Spleen (tissue), 7 donors: Measurements from ENCODE around the gene SLC20A1.

Experiments used
- POLR2A ChIP-seq, 3 donors: fragments of 450-650 bp; IDR thresholded peaks; one replicate each; pipeline ENCODE4 v1.5.1; 2017; ENCODE audit warnings: antibody characterized with exemption in 3 of 3, mild to moderate bottlenecking in 1 of 3
- POLR2AphosphoS5 ChIP-seq, 3 donors: sonication (generic); formaldehyde crosslinking; IDR thresholded peaks; one replicate each; pipeline ENCODE4 v1.5.1; 2017; ENCODE audit warnings: antibody characterized with exemption in 3 of 3
- TF ChIP-seq, protein P1 (sequence below), 11 experiments: fragments of 200-600 bp in 7 of 11; fragments of 450-650 bp in 4 of 11; sonication (generic) in 4 of 11; IDR thresholded peaks in 8 of 11; conservative IDR thresholded peaks in 3 of 11; 1 replicate in 7 of 11; 2 replicates in 4 of 11; pipeline versions ENCODE4 v1.4.0 to v1.8.0; 2016 to 2021; ENCODE audit warnings: antibody characterized with exemption in 11 of 11, inconsistent platforms in 4 of 11, mild to moderate bottlenecking in 1 of 11
- donor health status: DM: no; HTN: no; CAD: no; lungs with moderate emphysema.
- donor health status: DM: no; HTN: no; CAD: no.
- donor health status: DM: no; HTN: no; CAD: no.

DNA sequence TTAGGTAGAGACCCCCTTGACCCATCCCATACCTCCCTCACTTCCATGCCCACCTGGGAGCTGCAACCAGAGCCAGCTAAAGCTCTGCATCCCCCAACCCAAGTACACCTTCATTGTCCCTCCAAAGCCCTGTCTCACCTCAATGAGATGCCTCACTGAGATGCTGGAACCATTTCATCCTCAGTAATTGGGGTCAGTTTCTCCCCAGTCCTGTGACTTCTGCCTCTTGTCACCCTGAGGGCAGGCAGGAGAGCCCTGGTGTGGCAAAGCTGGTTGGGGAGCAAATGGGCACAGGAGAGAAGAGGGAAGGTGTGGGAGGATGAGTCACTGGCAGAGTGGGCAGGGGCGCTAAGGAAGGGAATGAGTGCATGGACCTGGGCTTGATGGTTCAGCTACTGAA lies 47.2 kb downstream of the SLC20A1 start:
- TF ChIP-seq POLR2A (IDR thresholded peaks at IDR 0.05), result no peak
- TF ChIP-seq, protein P1, sequence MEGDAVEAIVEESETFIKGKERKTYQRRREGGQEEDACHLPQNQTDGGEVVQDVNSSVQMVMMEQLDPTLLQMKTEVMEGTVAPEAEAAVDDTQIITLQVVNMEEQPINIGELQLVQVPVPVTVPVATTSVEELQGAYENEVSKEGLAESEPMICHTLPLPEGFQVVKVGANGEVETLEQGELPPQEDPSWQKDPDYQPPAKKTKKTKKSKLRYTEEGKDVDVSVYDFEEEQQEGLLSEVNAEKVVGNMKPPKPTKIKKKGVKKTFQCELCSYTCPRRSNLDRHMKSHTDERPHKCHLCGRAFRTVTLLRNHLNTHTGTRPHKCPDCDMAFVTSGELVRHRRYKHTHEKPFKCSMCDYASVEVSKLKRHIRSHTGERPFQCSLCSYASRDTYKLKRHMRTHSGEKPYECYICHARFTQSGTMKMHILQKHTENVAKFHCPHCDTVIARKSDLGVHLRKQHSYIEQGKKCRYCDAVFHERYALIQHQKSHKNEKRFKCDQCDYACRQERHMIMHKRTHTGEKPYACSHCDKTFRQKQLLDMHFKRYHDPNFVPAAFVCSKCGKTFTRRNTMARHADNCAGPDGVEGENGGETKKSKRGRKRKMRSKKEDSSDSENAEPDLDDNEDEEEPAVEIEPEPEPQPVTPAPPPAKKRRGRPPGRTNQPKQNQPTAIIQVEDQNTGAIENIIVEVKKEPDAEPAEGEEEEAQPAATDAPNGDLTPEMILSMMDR (IDR thresholded peaks at IDR 0.05 in 8 of 11, conservative IDR thresholded peaks at IDR 0.05 in 3 of 11), result no peak
- no peak for TF ChIP-seq POLR2AphosphoS5 (IDR thresholded peaks at IDR 0.05)
